ENCODE measurements around the gene FLNC.

FLNC gene

GRCh38 chr7:128831994-128832879 is 2.0 kb downstream of the FLNC start:
- DNase-seq = no peak

- no peak for DNase-seq
Measured at GRCh38 chr7:128832880-128833147, 2.6 kb downstream of the FLNC start.

- DNase-seq = no peak
Measured at GRCh38 chr7:128833148-128833945, 3.1 kb downstream of the FLNC start.

- DNase-seq = no peak
Measured at GRCh38 chr7:128833946-128834325, 3.7 kb downstream of the FLNC start.

- no peak for DNase-seq
Measured at GRCh38 chr7:128835231-128835751, 5.1 kb downstream of the FLNC start.

GRCh38 chr7:128835790-128836641 is 5.8 kb downstream of the FLNC start:
- no peak for DNase-seq

GRCh38 chr7:128836729-128837348 is 6.6 kb downstream of the FLNC start:
- DNase-seq = no peak

GRCh38 chr7:128837521-128837921 is 7.3 kb downstream of the FLNC start:
- DNase-seq = no peak

GRCh38 chr7:128838109-128838779 is 8.0 kb downstream of the FLNC start:
- DNase-seq = no peak

- DNase-seq = no peak
Measured at GRCh38 chr7:128838981-128839731, 8.9 kb downstream of the FLNC start.

GRCh38 chr7:128839751-128840177 is 9.6 kb downstream of the FLNC start:
- no peak for DNase-seq

- no peak for DNase-seq
Measured at GRCh38 chr7:128840326-128841170, 10.3 kb downstream of the FLNC start.

GRCh38 chr7:128841171-128841690 is 11.0 kb downstream of the FLNC start:
- no peak for DNase-seq

- peak; percentile 35 for DNase-seq
Measured at GRCh38 chr7:128841921-128842673, 11.9 kb downstream of the FLNC start.

GRCh38 chr7:128842674-128843641 is 12.8 kb downstream of the FLNC start:
- DNase-seq = no peak

GRCh38 chr7:128843938-128844621 is 13.9 kb downstream of the FLNC start:
- DNase-seq = no peak

- no peak for DNase-seq
Measured at GRCh38 chr7:128844777-128845311, 14.6 kb downstream of the FLNC start.
